ENCODE data around the gene TMEM237. TPM values are rescaled to one million over a fixed set of nuclear protein-coding genes. Genes with fewer than 3 reads are reported as not detected.

TMEM237 gene
- total RNA-seq, 3 donors from 2014 or later (not counting 1 experiment from before 2014, with no cell fraction given) = 2.8 to 3.9 (median 3.4) TPM

DNA sequence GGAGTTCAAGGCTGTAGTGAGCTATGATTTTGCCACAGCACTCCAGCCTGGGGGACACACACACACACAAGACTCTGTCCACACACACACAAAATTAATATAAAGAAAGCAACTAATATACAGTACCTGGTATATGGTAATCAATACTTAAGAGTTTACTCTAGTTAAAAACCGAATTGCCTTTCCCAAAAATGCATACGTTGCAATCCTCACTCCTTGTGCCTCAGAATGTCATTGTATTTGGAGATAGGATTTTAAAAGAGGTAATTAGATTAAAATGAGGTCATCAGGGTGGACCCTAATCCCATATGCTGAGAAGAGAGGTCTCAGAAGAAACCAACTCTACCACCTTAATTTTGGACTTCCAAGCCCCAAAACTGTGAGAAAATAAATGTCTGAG, 35.7 kb downstream of the TMEM237 start:
- DNase-seq (no peak), ATAC-seq (no peak)
- H3K4me1 ChIP-seq (ENCODE audit: control insufficient read depth, insufficient read depth, low read length) = no peaks in the 10 kb centered on the region
- TF ChIP-seq, protein P1, sequence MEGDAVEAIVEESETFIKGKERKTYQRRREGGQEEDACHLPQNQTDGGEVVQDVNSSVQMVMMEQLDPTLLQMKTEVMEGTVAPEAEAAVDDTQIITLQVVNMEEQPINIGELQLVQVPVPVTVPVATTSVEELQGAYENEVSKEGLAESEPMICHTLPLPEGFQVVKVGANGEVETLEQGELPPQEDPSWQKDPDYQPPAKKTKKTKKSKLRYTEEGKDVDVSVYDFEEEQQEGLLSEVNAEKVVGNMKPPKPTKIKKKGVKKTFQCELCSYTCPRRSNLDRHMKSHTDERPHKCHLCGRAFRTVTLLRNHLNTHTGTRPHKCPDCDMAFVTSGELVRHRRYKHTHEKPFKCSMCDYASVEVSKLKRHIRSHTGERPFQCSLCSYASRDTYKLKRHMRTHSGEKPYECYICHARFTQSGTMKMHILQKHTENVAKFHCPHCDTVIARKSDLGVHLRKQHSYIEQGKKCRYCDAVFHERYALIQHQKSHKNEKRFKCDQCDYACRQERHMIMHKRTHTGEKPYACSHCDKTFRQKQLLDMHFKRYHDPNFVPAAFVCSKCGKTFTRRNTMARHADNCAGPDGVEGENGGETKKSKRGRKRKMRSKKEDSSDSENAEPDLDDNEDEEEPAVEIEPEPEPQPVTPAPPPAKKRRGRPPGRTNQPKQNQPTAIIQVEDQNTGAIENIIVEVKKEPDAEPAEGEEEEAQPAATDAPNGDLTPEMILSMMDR (IDR thresholded peaks at IDR 0.05) = no peak
- peaks cover 11% of the 10 kb centered on the region for H3K27me3 ChIP-seq (ENCODE audit: control insufficient read depth, insufficient read depth, low read length)
- H3K36me3 ChIP-seq (ENCODE audit: control insufficient read depth, insufficient read depth, low read length) = no peaks in the 10 kb centered on the region
- H3K4me3 ChIP-seq (ENCODE audit: low read length) = no peak overlapping the region
- H3K9me3 ChIP-seq (ENCODE audit: control insufficient read depth, insufficient read depth, low read length) = no peaks in the 10 kb centered on the region
- Mint-ChIP-seq H3K4me3 (no peak overlapping the region), H3K4me1 (no peaks in the 10 kb centered on the region), H3K27ac (no peak overlapping the region), H3K9me3 (peaks cover 2 to 3% of the 10 kb centered on the region in 2 donors), H3K27me3 (ENCODE audit: low read depth in 2 of 2) (peaks cover 16 to 41% of the 10 kb centered on the region in 2 donors), H3K36me3 (no peaks in the 10 kb centered on the region)
- H3K27ac ChIP-seq (ENCODE audit: low read length) = no peak overlapping the region
- no CpG with 5 or more reads among the region's 2 CpGs for WGBS (ENCODE audit: insufficient coverage)
- intact Hi-C loops (cut with micrococcal nuclease) = no loop called here

GRCh38 chr2:201600906-201601305, 42.4 kb downstream of the TMEM237 start:
- Mint-ChIP-seq H3K4me3 (no peak overlapping the region), H3K36me3 (no peaks in the 10 kb centered on the region)

DNA sequence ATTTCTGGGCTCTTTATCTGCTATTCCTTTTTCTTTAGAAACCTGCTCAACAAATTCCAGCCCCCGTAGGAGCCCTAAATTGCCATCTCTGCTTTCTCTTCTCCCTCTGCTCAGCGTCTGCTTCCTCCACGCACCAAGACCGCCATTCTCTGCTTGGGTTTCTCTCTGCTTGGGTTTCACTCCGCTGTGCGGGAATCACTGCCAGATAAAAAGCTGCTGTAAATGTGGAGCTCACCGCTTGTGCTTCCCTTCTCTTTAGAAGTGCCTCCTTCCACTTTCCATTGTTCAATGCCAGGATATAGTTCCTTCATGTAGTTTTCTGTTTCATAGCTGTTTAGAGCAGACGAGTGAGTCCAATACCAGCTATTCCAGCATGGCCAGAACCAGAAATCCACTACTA, 45.9 kb downstream of the TMEM237 start:
- no peak overlapping the region for H3K27ac ChIP-seq (ENCODE audit: low read length)
- peaks cover 0 to 10% of the 10 kb centered on the region in 2 donors for H3K9me3 Mint-ChIP-seq
- no peaks in the 10 kb centered on the region for H3K4me1 Mint-ChIP-seq
- H3K27ac Mint-ChIP-seq = no peak overlapping the region
- no peak overlapping the region for H3K4me3 ChIP-seq (ENCODE audit: low read length)
- H3K36me3 Mint-ChIP-seq = no peaks in the 10 kb centered on the region
- peaks cover 0 to 22% of the 10 kb centered on the region in 2 donors for H3K27me3 Mint-ChIP-seq (ENCODE audit: low read depth in 2 of 2)
- DNase-seq (no peak), ATAC-seq (no peak)
- 83% methylated on average over 8 of the region's 8 CpGs for WGBS (ENCODE audit: insufficient coverage)
- no peak overlapping the region for H3K4me3 Mint-ChIP-seq
- intact Hi-C loops (cut with micrococcal nuclease) = no loop called here
- H3K9me3 ChIP-seq (ENCODE audit: control insufficient read depth, insufficient read depth, low read length) = no peaks in the 10 kb centered on the region
- H3K36me3 ChIP-seq (ENCODE audit: control insufficient read depth, insufficient read depth, low read length) = no peaks in the 10 kb centered on the region
- no peaks in the 10 kb centered on the region for H3K4me1 ChIP-seq (ENCODE audit: control insufficient read depth, insufficient read depth, low read length)
- H3K27me3 ChIP-seq (ENCODE audit: control insufficient read depth, insufficient read depth, low read length) = no peaks in the 10 kb centered on the region
- TF ChIP-seq, protein P1 (IDR thresholded peaks at IDR 0.05) = no peak

More at GRCh38 chr2:201600906-201601305, 42.4 kb downstream of the TMEM237 start:
- DNase-seq (no peak), ATAC-seq (no peak)
- no peak overlapping the region for H3K27ac Mint-ChIP-seq
- intact Hi-C loops (cut with micrococcal nuclease) = no loop called here
- TF ChIP-seq, protein P1 (IDR thresholded peaks at IDR 0.05) = no peak
- H3K9me3 ChIP-seq (ENCODE audit: control insufficient read depth, insufficient read depth, low read length) = no peaks in the 10 kb centered on the region
- peaks cover 0 to 10% of the 10 kb centered on the region in 2 donors for H3K9me3 Mint-ChIP-seq
- no peaks in the 10 kb centered on the region for H3K36me3 ChIP-seq (ENCODE audit: control insufficient read depth, insufficient read depth, low read length)
- peaks cover 22 to 29% of the 10 kb centered on the region in 2 donors for H3K27me3 Mint-ChIP-seq (ENCODE audit: low read depth in 2 of 2)
- no peak overlapping the region for H3K27ac ChIP-seq (ENCODE audit: low read length)
- no peaks in the 10 kb centered on the region for H3K4me1 ChIP-seq (ENCODE audit: control insufficient read depth, insufficient read depth, low read length)
- peaks cover 9% of the 10 kb centered on the region for H3K27me3 ChIP-seq (ENCODE audit: control insufficient read depth, insufficient read depth, low read length)
- WGBS (ENCODE audit: insufficient coverage) = no CpG with 5 or more reads among the region's 3 CpGs
- no peak overlapping the region for H3K4me3 ChIP-seq (ENCODE audit: low read length)
- H3K4me1 Mint-ChIP-seq = no peaks in the 10 kb centered on the region

GRCh38 chr2:201580486-201580885, 62.8 kb downstream of the TMEM237 start:
- DNase-seq (no peak), ATAC-seq (no peak)
- Histone ChIP-seq H3K4me3 (ENCODE audit: low read length) (no peak overlapping the region), H3K4me1 (ENCODE audit: control insufficient read depth, insufficient read depth, low read length) (no peaks in the 10 kb centered on the region), H3K27ac (ENCODE audit: low read length) (no peak overlapping the region), H3K9me3 (ENCODE audit: control insufficient read depth, insufficient read depth, low read length) (no peaks in the 10 kb centered on the region), H3K27me3 (ENCODE audit: control insufficient read depth, insufficient read depth, low read length) (no peaks in the 10 kb centered on the region), H3K36me3 (ENCODE audit: control insufficient read depth, insufficient read depth, low read length) (no peaks in the 10 kb centered on the region)
- Mint-ChIP-seq H3K9me3 (no peaks in the 10 kb centered on the region), H3K4me3 (no peak overlapping the region), H3K4me1 (no peaks in the 10 kb centered on the region), H3K36me3 (no peaks in the 10 kb centered on the region), H3K27ac (no peak overlapping the region), H3K27me3 (ENCODE audit: low read depth in 2 of 2) (peaks cover 14 to 32% of the 10 kb centered on the region in 2 donors)
- TF ChIP-seq, protein P1 (IDR thresholded peaks at IDR 0.05) = no peak
- WGBS (ENCODE audit: insufficient coverage) = 90% methylated on average over 1 of the region's 2 CpGs
- intact Hi-C loops (cut with micrococcal nuclease) = no loop called here

Data from natural killer cell (primary cell).